Astrocyte of the cerebellum (primary cell): Measurements from ENCODE around the gene LAMTOR4.

Experiments used
- DNase-seq: peaks from one replicate; pipeline ENCODE4 v3.0.0-alpha.2; 2011; ENCODE audit warnings: low read depth
- H3K4me3 ChIP-seq: 2 replicates; pipeline ENCODE4 v1.5.1; 2011; ENCODE audit warnings: mild to moderate bottlenecking, low read depth, low read length, moderate library complexity
- in situ Hi-C: cut with HindIII; loops from 2 replicates; pipeline ENCODE4 v1.10.0; 2017; ENCODE audit warnings: low sequenced_read_pairs
- TF ChIP-seq, protein P1 (sequence below): IDR thresholded peaks from 2 replicates; pipeline ENCODE4 v1.5.1; 2012; ENCODE audit warnings: low read length, low read depth, moderate library complexity, mild to moderate bottlenecking; ENCODE audit errors: missing control alignments

LAMTOR4 gene

DNA sequence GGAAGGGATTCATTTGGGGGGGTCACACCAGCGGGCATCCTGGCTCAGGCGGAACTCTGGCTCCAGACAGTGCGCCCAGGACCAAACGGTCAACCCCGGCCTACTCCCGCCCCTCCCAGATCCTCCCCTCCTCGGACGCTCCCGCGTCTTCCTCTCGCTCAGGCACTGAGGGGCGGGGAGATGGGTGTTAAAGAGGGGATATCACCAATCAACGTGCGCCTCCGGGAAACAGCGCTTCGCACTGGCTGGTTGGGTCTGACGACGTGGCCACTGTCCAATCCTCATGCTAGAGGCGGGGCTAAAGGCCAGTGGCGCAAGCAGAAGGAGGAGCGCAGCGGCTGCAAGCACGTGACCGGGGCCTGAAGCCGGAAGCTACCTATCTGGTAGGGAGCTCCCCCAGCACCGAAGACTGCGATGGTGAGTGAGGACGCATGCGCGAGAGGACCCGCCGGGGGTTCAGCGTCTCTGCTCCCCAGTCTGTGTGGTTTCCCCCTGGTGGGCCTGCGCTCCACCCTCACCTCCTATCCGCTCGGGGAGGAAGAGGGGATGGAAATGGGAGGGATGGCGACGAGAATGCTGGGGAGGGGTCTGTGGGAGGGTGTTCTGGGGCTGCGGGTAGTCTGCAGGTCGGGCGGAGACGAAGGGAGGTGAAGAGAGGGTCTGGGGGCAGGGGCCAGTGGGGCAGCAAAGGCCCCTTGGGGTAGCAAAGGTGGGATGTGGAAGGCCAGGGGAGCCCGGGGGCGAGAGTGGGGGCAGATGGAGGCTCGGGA, at the start of gene LAMTOR4:
Gene LAMTOR4 (plus strand): TSS at position 360 of the 770 bp plus-strand sequence. CDS start 55 bp downstream, at position 415.
- peak within 1 kb of the TSS; percentile 99 for H3K4me3 ChIP-seq
- TF ChIP-seq, protein P1, sequence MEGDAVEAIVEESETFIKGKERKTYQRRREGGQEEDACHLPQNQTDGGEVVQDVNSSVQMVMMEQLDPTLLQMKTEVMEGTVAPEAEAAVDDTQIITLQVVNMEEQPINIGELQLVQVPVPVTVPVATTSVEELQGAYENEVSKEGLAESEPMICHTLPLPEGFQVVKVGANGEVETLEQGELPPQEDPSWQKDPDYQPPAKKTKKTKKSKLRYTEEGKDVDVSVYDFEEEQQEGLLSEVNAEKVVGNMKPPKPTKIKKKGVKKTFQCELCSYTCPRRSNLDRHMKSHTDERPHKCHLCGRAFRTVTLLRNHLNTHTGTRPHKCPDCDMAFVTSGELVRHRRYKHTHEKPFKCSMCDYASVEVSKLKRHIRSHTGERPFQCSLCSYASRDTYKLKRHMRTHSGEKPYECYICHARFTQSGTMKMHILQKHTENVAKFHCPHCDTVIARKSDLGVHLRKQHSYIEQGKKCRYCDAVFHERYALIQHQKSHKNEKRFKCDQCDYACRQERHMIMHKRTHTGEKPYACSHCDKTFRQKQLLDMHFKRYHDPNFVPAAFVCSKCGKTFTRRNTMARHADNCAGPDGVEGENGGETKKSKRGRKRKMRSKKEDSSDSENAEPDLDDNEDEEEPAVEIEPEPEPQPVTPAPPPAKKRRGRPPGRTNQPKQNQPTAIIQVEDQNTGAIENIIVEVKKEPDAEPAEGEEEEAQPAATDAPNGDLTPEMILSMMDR, result no peak
- peak; percentile 98 for DNase-seq
- in situ Hi-C loops, result no loop called here

DNA sequence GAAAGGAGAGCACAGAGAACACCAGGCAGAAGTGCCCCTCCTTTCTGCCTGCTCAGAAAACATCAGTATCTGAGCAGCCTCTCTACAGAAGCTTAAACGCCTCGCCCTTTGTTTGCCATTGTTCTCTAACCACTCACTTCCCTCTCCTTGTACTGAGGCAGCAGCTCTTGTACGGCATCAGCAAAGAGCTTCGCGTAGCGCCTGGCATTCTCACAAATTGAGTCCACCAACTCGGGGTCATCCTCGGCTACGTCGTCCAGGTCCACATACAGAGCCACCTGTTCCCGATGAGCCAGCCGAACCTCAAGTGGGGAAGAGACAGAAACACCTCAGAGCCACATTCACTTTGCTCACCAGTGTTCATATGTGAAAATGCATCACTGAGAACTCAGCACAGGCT, 49.3 kb upstream of the LAMTOR4 start:
- peak overlapping the region; percentile 85 for H3K4me3 ChIP-seq
- TF ChIP-seq, protein P1, result no peak
- in situ Hi-C loops, result loop anchor here (5.0 kb wide), 1 partner anchor 67 kb away; no protein-coding TSS in a partner anchor
- no peak for DNase-seq

DNA sequence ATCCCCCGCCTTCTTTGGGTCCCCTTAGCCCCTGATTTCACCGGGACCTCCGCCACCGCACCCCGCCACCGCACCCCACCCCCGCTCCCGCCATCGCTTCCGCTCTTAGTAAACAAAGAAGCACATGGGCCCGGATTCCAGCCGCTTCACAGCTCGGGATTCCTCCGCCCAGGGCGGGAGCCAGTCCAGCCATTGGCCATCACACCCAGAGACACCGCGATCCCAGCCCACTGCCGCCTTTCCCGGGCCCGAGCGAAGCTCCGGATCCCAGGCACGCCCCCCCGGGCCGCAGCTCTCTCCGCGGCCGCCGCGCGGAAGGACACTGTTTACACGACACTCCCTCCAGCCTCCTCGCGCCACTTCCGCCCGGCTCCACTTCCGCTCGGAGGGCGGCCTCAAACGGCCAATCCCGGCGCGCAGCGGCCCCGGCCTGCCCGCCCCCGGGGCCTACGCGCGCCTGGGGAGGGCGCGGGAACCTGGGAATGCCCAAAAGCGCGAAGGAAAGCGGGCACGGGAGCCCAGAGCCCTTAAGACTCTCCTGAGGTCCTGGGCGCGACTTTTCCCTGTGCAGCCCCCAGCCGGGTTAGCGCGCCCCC, 48.2 kb upstream of the LAMTOR4 start:
- H3K4me3 ChIP-seq, result peak overlapping the region; percentile 85
- TF ChIP-seq, protein P1, result no peak
- peak; percentile 96 for DNase-seq
- in situ Hi-C loops, result no loop called here

DNA sequence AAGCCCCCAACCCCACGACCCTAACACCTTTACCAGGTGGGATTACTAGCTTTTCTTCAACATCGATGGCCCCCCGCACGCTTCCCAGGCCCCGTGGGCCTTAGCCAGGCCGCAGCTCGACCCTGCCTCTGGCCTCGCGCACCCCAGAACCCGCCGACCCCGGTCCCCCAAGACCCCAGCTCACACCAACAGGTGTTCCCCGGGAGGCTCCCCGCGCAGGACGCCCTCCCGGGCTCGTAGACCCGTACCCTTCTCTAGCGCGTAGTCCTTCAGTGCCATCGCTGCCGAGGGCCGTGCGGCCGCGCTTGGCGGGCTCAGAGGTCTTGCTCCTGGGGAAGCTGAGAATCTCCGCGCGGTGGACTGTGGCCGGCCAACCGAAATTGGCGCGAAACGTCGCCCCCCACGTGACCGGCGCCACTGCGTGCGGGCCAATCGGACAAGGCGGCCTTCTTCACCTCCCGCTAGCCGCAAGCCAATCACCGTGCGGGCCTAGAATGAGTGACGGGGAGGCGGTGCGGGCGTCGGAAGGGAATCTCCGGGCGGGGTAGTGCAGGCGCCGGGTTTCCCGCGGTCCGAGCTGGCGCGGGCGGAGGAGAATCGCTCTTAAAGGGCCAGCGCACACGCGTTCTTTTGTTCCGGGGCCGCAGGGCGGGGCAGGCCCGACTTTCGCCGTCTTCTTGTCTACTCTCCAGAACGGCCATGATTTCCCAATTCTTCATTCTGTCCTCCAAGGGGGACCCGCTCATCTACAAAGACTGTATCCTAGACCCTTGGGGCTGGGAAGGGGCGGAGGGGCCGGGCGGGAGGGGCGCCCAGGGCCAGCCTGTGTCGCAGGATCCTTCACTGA, 47.5 kb upstream of the LAMTOR4 start, which contains the start of the genes AP4M1 and MCM7:
Gene AP4M1 (plus strand): TSS at position 628 of the 847 bp plus-strand sequence. CDS start 72 bp downstream, at position 700.
Gene MCM7 (minus strand): TSS at position 382 of the 847 bp plus-strand sequence. CDS start 103 bp downstream, at position 279.
- in situ Hi-C loops, result no loop called here
- H3K4me3 ChIP-seq, result peak within 1 kb of the TSS; percentile 85
- TF ChIP-seq, protein P1, result no peak
- peak; percentile 97 for DNase-seq

DNA sequence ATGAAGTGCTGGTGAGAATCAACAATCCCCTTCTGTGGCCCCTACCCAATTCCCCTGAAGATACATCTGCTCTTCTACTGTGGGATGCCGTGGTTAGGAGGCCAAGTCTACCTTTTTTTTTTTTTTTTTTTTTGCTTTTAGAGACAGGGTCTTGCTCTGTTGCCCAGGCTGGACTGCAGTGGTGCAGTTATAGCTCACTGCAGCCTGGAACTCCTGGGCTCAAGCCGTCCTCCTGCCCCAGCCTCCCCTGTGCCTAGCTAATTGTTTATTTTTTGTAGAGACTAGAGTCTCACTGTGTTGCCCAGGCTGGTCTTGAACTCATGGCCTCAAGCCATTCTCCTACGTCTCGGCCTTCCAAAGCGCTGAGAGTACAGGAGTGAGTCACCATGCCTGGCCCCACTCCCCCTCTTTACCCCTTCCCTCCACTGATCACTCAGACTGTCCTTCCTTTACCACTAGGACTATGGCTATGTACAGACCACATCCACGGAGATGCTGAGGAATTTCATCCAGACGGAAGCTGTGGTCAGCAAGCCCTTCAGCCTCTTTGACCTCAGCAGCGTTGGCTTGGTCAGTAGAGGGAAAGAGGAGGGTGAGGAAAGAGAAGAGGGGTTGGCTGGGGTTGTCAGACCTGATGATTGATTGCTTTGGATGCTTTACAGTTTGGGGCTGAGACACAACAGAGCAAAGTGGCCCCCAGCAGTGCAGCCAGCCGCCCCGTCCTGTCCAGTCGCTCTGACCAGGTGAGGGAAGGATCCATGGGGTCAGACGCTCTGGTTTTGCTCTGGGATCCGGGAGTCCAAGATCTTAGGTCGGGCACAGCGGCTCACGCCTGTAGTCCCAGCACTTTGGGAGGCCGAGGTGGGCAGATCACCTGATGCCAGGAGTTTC, 45.5 kb upstream of the LAMTOR4 start:
- peak overlapping the region; percentile 85 for H3K4me3 ChIP-seq
- in situ Hi-C loops, result no loop called here
- TF ChIP-seq, protein P1, result no peak
- peak; percentile 87 for DNase-seq
